Measurements from ENCODE around the gene SLC16A5.
"Not testable (repeated sequence)": the region's sequence is repeated elsewhere in the genome, so short reads cannot be mapped to it uniquely, and the experiment has no call there.

SLC16A5 gene

GRCh38 chr17:75135946-75136345 is 48.2 kb downstream of the SLC16A5 start:
- DNase-seq = no peak

- not testable (repeated sequence) for DNase-seq
These were observed 50.0 kb downstream of the SLC16A5 start for GRCh38 chr17:75137762-75138161.

DNA sequence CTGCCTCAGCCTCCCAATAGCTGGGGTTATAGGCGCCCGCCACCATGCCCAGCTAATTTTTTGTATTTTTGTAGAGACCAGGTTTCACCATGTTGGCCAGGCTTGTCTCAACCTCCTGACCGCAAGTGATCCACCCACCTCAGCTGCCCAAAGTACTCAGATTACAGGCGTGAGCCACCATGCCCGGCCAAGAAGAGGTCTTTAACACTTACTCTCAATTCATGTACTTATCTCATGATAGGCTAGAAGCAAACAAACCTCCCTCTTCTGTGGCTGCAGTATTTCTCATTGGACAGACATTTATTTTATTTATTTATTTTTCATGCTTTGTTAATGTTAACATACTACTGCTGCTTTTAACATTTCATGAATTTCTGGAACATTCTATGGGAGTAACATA is 50.8 kb downstream of the SLC16A5 start:
- DNase-seq = no peak

GRCh38 chr17:75142236-75142971 is 54.6 kb downstream of the SLC16A5 start:
- no peak for DNase-seq

DNA sequence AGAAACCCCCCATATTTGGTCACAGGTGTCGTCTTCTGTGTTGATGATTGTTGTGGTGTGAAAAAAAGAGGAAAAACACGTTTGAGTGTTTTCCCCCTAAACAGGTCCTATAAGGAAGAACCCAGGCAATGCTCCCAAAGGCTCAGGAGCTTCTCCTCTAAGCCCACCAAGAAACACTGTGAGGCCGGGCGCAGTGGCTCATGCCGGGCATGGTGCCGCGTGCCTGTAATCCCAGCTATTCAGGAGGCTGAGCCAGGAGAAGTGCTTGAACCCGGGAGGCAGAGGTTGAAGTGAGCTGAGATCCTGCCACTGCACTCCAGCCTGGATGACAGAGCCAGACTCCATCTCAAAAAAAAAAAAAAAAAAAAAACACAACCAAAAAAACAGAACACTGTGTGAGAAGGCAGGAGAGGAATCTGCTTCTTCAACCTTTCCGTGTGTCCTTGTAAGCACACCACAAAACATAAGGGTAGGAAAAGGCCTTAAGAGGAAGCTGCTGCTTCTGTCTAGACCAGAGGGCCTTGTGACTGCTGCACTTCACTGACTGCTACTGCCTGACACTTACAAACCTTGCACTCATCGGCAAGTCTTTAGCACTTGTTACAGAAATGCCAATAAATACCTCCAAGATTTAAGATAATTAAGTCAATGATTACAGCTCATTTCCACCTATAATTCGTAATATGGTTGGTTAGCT is 57.2 kb downstream of the SLC16A5 start:
- no peak for DNase-seq

- DNase-seq = no peak
These were observed 58.8 kb downstream of the SLC16A5 start for GRCh38 chr17:75146592-75146991.

DNA sequence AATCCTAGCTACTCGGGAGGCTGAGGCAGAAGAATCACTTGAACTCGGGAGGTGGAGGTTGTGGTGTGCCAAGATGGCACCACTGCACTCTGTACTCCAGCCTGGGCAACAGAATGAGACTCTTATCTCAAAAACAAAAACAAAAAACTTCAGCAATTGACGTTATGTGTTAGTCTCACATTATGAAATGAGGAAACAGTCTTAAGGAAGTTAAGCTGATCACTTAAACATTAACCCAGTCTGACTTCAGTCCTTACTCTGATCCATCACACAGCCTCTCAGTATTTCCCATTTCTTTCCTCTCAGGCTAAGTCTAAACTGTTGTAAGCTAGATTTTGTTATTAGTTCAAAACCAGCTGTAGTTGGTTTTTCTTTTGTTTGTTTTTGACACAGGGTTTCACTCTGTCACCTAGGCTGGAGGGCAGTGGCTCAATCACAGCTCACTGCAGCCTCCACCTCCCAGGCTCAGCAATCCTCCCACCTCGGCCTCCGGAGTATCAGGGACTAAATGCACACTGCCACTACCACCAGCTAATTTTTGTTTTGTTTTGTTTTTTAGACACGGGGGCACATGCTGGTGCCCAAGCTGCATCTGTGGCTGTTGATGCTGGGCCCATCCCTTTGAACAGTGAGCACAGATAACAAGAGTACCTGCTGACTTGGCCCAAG is 60.3 kb downstream of the SLC16A5 start:
- DNase-seq = no peak

GRCh38 chr17:75151930-75152329 is 64.2 kb downstream of the SLC16A5 start:
- DNase-seq = peak in 1 of 2 donors; percentile 26

- peak in 1 of 2 donors; percentile 14 for DNase-seq
These were observed 64.8 kb downstream of the SLC16A5 start for GRCh38 chr17:75152523-75152921.

GRCh38 chr17:75152922-75153779 is 65.4 kb downstream of the SLC16A5 start:
- DNase-seq = peak; percentile 18

DNA sequence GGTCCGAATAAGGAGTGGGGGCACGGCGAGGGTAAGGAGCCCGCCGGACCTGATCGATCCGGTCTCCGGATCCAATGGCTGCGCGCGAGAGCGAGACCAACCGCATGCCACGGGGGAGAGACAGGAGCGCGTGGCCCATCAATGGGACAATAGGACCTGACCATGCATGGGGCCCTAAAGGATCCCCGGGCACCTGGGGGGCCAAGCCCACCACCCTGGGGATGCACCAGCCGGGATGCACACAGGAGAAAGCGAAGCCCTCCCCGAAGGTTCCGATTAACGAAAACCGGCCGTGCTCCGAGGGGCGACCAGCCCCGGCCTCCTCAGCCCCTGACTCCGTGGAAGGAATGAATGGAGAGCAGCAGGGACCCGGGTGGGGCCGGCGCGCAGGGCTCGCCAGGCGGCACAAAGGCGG is 66.0 kb downstream of the SLC16A5 start:
- DNase-seq = no peak

DNA sequence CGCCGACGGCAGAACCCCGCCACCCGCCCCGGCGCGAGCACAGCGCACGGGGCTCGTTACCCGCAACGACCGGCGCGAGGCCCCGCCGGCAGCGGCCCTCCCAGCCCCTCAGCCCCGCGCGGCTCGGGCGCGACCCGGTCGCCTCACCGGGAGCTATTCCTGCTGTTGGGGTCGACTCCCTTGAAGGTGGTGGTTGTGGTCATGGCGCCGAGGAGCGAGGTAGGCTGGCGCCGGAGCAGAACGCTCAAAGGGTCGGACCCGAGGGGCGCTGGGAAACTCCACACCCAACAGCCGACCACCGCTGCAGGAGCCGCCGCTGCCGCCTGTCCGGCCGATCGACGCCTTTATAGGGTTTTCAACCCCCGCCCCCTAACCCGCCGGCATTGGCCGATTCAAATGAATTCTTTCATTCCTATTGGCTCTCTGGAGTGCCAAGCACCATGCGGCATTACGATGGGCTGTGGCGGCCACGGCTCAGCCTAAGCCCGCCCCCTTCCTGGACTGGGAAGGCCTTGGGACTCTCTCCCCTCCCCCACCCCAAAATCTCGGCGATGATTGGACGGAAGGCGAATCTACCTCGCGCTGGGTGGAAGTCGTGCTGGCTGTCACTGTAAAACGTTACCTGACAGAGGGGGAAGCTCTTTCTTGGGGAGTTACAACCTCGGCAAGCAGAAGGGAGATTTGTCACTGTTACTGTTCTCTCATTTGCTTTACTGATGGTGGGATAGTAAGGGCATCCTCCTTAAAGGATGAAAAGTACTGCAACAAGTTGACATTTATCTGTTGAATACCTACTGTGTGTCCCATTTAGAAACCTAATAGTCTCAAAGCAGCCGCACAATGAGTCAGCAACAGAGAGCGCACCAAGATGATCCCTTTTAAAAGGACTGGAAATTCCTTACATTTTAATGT is 66.7 kb downstream of the SLC16A5 start, which contains the start of gene JPT1:
Gene JPT1, minus strand, starts transcription at position 318 of the 912 bp plus-strand sequence. Its CDS starts 115 bp downstream, at position 203.
- peak; percentile 99 for DNase-seq

DNA sequence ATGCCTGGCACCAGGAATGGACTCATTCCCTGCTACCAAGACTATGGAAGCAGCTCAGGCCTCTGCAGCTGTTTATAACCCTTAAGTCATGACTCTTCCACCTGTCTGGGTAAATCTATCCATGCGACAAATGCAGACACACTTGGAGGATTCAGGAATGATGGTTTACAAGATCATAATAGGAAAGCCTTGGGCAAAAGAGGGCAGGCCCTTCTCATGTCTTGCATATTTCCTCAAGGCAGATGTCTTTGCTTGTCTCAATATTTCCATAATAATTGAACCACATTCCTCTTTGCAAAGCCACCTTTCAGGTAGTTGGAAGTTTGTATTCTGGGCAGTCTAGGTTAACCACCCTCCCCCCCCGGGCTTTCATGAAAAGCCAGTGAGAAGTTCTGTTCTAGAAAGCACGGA is 67.4 kb downstream of the SLC16A5 start:
- DNase-seq = no peak

All from CD4-positive, alpha-beta T cell treated with Interleukin-4 for 1 hour (primary cell).